Measurements from ENCODE around the gene FBXW4. TPM values are rescaled to one million over a fixed set of nuclear protein-coding genes. Genes with fewer than 3 reads are reported as not detected.

Gene FBXW4
- total RNA-seq, 1 experiment from 2014 or later = 14.2 TPM

- Histone ChIP-seq H3K27me3 (replicated peaks) (no peaks in the 10 kb centered on the region), H3K9me3 (replicated peaks) (no peaks in the 10 kb centered on the region), H3K27ac (no peak overlapping the region), H3K4me3 (no peak overlapping the region), H3K36me3 (peaks cover 12% of the 10 kb centered on the region), H3K4me1 (replicated peaks) (peaks cover 32% of the 10 kb centered on the region)
- DNase-seq (ENCODE audit: low read depth in 1 of 2, low spot score in 2 of 2) = no peak
These were observed 4.5 kb downstream of the FBXW4 start for GRCh38 chr10:101690461-101690860.

DNA sequence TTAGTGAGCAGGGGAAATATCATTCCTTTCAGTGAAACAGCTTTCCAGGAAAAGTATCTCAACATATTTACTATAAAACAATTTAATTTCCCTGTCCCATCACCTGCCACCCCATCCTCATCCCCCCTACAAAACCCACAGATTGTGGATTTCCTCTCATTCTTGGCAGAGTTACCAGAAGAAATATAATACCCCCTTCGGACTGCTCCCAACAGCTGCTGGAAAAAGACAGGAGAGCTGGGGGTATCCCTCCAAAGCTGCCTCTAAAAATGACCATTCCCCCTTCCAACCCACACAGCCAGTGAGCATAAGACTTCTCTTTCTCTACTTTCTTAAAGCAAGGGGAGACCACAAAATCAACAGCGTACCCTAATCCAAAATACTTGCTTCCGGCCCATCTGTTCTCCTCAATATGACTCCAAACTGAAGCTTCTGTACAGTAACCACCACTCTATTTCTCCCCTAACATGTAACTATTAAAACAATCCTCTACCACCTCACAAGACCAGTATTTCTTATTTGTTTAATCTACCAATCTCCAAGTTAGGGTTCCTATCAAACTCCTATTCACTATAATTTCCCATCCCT lies 7.8 kb downstream of the FBXW4 start:
- DNase-seq (ENCODE audit: low read depth in 1 of 2, low spot score in 2 of 2) = no peak
- no peak overlapping the region for H3K4me3 ChIP-seq
- H3K4me1 ChIP-seq (replicated peaks) = peaks cover 31% of the 10 kb centered on the region
- no peaks in the 10 kb centered on the region for H3K36me3 ChIP-seq
- no peak overlapping the region for H3K27ac ChIP-seq
- no peaks in the 10 kb centered on the region for H3K27me3 ChIP-seq (replicated peaks)
- H3K9me3 ChIP-seq (replicated peaks) = 0 out of 2 replicates have a peak, but pooled peaks cover 4% of the 10 kb centered on the region

GRCh38 chr10:101686133-101686925 lies 8.6 kb downstream of the FBXW4 start:
- DNase-seq (ENCODE audit: low read depth in 1 of 2, low spot score in 2 of 2) = no peak
- Histone ChIP-seq H3K27me3 (replicated peaks) (no peaks in the 10 kb centered on the region), H3K4me3 (no peak overlapping the region), H3K36me3 (no peaks in the 10 kb centered on the region), H3K9me3 (replicated peaks) (0 out of 2 replicates have a peak, but pooled peaks cover 4% of the 10 kb centered on the region), H3K27ac (no peak overlapping the region), H3K4me1 (replicated peaks) (peaks cover 31% of the 10 kb centered on the region)

- no peak overlapping the region for H3K27ac ChIP-seq
- H3K4me1 ChIP-seq (replicated peaks) = peaks cover 27% of the 10 kb centered on the region
- H3K4me3 ChIP-seq = no peak overlapping the region
- no peak for DNase-seq (ENCODE audit: low read depth in 1 of 2, low spot score in 2 of 2)
- H3K36me3 ChIP-seq = no peaks in the 10 kb centered on the region
- no peaks in the 10 kb centered on the region for H3K27me3 ChIP-seq (replicated peaks)
- 0 out of 2 replicates have a peak, but pooled peaks cover 4% of the 10 kb centered on the region for H3K9me3 ChIP-seq (replicated peaks)
These were observed 10.2 kb downstream of the FBXW4 start for GRCh38 chr10:101684782-101685181.

- peaks cover 24% of the 10 kb centered on the region for H3K4me1 ChIP-seq (replicated peaks)
- peak overlapping the region; percentile 22 for H3K27ac ChIP-seq
- H3K4me3 ChIP-seq = no peak overlapping the region
- peak in 1 of 2 experiments; percentile 39 for DNase-seq (ENCODE audit: low read depth in 1 of 2, low spot score in 2 of 2)
- H3K9me3 ChIP-seq (replicated peaks) = 0 out of 2 replicates have a peak, but pooled peaks cover 4% of the 10 kb centered on the region
- H3K27me3 ChIP-seq (replicated peaks) = no peaks in the 10 kb centered on the region
- no peaks in the 10 kb centered on the region for H3K36me3 ChIP-seq
These were observed 11.7 kb downstream of the FBXW4 start for GRCh38 chr10:101683276-101683675.

GRCh38 chr10:101682172-101682825 lies 12.7 kb downstream of the FBXW4 start:
- H3K4me3 ChIP-seq = no peak overlapping the region
- DNase-seq (ENCODE audit: low read depth in 1 of 2, low spot score in 2 of 2) = peak in 1 of 2 experiments; percentile 19

DNA sequence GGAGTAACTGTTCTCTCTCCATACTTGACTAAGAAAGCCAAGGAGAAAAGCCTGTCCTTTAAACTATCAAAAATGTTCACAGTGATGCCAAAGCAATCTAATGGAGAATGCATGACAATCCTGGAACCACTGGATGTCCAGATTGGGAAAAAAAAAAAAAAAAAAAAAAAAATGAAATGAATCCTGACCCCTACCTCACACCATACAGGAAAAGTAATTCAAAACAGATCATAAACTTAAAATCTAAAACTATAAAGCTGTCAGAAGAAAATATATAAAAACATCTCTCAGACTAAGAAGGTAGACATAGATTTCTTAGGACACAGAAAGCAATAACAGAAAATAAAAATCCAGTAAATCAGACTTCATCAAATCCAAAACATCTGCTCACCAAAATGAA lies 18.4 kb downstream of the FBXW4 start:
- H3K27ac ChIP-seq = no peak overlapping the region
- peaks cover 21% of the 10 kb centered on the region for H3K36me3 ChIP-seq
- H3K4me3 ChIP-seq = no peak overlapping the region
- H3K9me3 ChIP-seq (replicated peaks) = no peaks in the 10 kb centered on the region
- DNase-seq (ENCODE audit: low read depth in 1 of 2, low spot score in 2 of 2) = no peak
- no peaks in the 10 kb centered on the region for H3K27me3 ChIP-seq (replicated peaks)
- no peaks in the 10 kb centered on the region for H3K4me1 ChIP-seq (replicated peaks)

More at GRCh38 chr10:101682172-101682825, 12.7 kb downstream of the FBXW4 start:
- Histone ChIP-seq H3K27ac (no peak overlapping the region), H3K4me1 (replicated peaks) (peaks cover 24% of the 10 kb centered on the region), H3K9me3 (replicated peaks) (0 out of 2 replicates have a peak, but pooled peaks cover 4% of the 10 kb centered on the region), H3K27me3 (replicated peaks) (no peaks in the 10 kb centered on the region), H3K36me3 (no peaks in the 10 kb centered on the region)

DNA sequence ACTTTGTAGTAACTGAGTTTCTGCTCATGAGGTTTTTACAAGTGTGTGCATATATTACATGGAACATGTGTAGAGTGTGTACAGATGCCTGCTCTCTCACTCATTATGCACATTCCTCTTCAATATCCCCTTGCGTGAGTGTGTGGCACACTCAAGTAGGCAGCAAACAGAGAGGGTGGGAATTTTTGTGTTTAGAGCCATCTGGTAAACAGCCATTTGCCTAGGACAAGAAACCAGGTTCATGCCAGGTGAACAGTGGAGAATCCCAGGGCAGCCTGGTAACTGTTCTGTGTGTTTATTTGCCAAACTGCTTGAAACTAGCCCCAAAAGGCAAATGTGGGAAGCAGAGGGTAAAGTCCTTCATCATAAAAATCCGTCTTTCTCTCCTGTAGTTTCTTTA lies 19.9 kb downstream of the FBXW4 start:
- Histone ChIP-seq H3K4me3 (no peak overlapping the region), H3K27me3 (replicated peaks) (no peaks in the 10 kb centered on the region), H3K36me3 (peaks cover 32% of the 10 kb centered on the region), H3K9me3 (replicated peaks) (no peaks in the 10 kb centered on the region), H3K4me1 (replicated peaks) (no peaks in the 10 kb centered on the region), H3K27ac (no peak overlapping the region)
- DNase-seq (ENCODE audit: low read depth in 1 of 2, low spot score in 2 of 2) = no peak

GRCh38 chr10:101672536-101672935 lies 22.4 kb downstream of the FBXW4 start:
- Histone ChIP-seq H3K9me3 (replicated peaks) (no peaks in the 10 kb centered on the region), H3K36me3 (peaks cover 37% of the 10 kb centered on the region), H3K4me3 (no peak overlapping the region), H3K27ac (no peak overlapping the region), H3K4me1 (replicated peaks) (peaks cover 5% of the 10 kb centered on the region), H3K27me3 (replicated peaks) (no peaks in the 10 kb centered on the region)
- DNase-seq (ENCODE audit: low read depth in 1 of 2, low spot score in 2 of 2) = no peak

DNA sequence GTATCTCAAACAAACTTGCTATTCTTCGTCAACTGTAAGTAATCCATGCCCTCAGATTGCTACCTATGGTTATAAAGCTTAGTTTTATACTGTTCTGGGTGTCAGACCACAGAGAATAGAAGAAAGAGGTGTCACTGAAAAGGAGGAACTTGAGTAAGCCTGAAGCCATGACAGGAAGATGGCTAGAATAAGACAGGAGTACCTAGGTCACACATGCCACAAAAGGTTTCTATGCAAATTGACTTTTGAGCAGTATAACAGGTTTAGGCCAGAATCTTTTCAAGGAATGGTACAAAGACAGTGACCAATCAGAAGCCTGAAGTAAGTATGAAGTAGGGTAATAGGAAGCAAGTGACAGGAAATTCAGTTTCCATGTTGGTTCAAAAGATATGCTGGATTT lies 23.5 kb downstream of the FBXW4 start:
- no peaks in the 10 kb centered on the region for H3K9me3 ChIP-seq (replicated peaks)
- DNase-seq (ENCODE audit: low read depth in 1 of 2, low spot score in 2 of 2) = no peak
- H3K27me3 ChIP-seq (replicated peaks) = no peaks in the 10 kb centered on the region
- no peak overlapping the region for H3K4me3 ChIP-seq
- H3K4me1 ChIP-seq (replicated peaks) = peaks cover 5% of the 10 kb centered on the region
- no peak overlapping the region for H3K27ac ChIP-seq
- peaks cover 39% of the 10 kb centered on the region for H3K36me3 ChIP-seq

DNA sequence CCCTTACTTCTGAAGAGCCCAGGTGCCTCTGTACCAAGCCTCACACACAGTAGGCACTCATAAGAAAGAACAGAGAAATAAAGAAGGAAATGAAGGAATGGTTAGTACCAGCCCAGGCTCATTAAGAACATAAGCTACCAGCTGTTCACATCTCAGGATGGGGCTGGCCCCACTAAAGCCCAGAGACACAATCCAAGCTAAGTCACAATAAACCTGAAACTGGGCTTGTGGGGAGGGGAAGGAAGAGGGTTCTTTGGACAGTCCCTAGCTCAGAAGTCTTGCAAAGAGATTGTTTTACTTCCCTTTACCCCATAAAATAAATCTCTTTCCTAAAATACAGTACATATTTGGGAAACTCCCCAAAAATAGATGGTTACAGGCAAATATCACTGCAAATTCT lies 24.3 kb downstream of the FBXW4 start:
- no peak overlapping the region for H3K27ac ChIP-seq
- no peaks in the 10 kb centered on the region for H3K27me3 ChIP-seq (replicated peaks)
- no peaks in the 10 kb centered on the region for H3K9me3 ChIP-seq (replicated peaks)
- H3K4me1 ChIP-seq (replicated peaks) = peaks cover 5% of the 10 kb centered on the region
- peaks cover 38% of the 10 kb centered on the region for H3K36me3 ChIP-seq
- no peak overlapping the region for H3K4me3 ChIP-seq
- no peak for DNase-seq (ENCODE audit: low read depth in 1 of 2, low spot score in 2 of 2)

DNA sequence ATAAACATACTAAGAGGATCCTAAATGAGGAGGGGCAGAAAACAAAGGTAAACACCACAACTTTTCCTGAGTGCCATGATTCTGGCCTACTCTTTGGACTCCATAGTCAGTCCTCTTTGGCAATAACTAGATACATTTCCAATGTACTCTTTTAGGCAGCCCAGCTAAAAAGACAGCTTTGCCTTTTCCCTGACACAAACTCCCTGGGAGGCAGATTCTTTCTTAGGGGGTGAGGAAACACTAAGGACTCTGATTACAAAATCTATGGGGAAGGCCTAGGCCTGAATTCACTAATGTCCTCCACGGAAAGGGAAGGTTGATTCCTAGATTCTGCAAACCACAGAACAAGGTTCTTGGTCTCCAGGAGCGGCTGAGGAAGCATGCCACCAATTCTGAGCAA lies 25.8 kb downstream of the FBXW4 start:
- Histone ChIP-seq H3K4me3 (no peak overlapping the region), H3K27ac (no peak overlapping the region), H3K9me3 (replicated peaks) (no peaks in the 10 kb centered on the region), H3K36me3 (peaks cover 32% of the 10 kb centered on the region), H3K27me3 (replicated peaks) (no peaks in the 10 kb centered on the region), H3K4me1 (replicated peaks) (peaks cover 5% of the 10 kb centered on the region)
- DNase-seq (ENCODE audit: low read depth in 1 of 2, low spot score in 2 of 2) = no peak

- Histone ChIP-seq H3K27ac (no peak overlapping the region), H3K9me3 (replicated peaks) (no peaks in the 10 kb centered on the region), H3K36me3 (peaks cover 35% of the 10 kb centered on the region), H3K4me3 (no peak overlapping the region), H3K27me3 (replicated peaks) (no peaks in the 10 kb centered on the region), H3K4me1 (replicated peaks) (peaks cover 5% of the 10 kb centered on the region)
- DNase-seq (ENCODE audit: low read depth in 1 of 2, low spot score in 2 of 2) = no peak
These were observed 26.4 kb downstream of the FBXW4 start for GRCh38 chr10:101668566-101668965.

GRCh38 chr10:101666083-101666482 lies 28.9 kb downstream of the FBXW4 start:
- peaks cover 27% of the 10 kb centered on the region for H3K36me3 ChIP-seq
- DNase-seq (ENCODE audit: low read depth in 1 of 2, low spot score in 2 of 2) = no peak
- H3K27ac ChIP-seq = no peak overlapping the region
- H3K4me1 ChIP-seq (replicated peaks) = peaks cover 5% of the 10 kb centered on the region
- H3K4me3 ChIP-seq = no peak overlapping the region
- no peaks in the 10 kb centered on the region for H3K27me3 ChIP-seq (replicated peaks)
- H3K9me3 ChIP-seq (replicated peaks) = no peaks in the 10 kb centered on the region

Measured in SJSA1 (cell line).